HG02610 (cell line): ENCODE measurements around the gene COX19.

Experiments used
- ATAC-seq: cut with Tn5 transposase; IDR thresholded peaks from one replicate; pipeline ENCODE4 v1.9.1; 2021; ENCODE audit warnings: mild to moderate bottlenecking, moderate library complexity; ENCODE audit not compliant: unreplicated experiment

Gene COX19

GRCh38 chr7:917255-918117, 57.9 kb downstream of the COX19 start:
- ATAC-seq: no peak

GRCh38 chr7:916291-916941, 58.9 kb downstream of the COX19 start:
- no peak for ATAC-seq
